ENCODE data around the gene IQCK. TPM values are rescaled to one million over a fixed set of nuclear protein-coding genes. Genes with fewer than 3 reads are reported as not detected.

IQCK gene
- total and polyA plus RNA-seq, 2 donors (not counting 3 experiments of a cell fraction or from before 2014, with no cell fraction given) = 17.2 to 18.1 TPM

GRCh38 chr16:19769239-19769638 is 51.2 kb downstream of the IQCK start:
- DNase-seq (ENCODE audit: low read depth, low spot score) (no peak), FAIRE-seq (no peak)
- H3K9me1 ChIP-seq (replicated peaks; ENCODE audit: control insufficient read depth, extremely low read depth, insufficient read depth, low read length) = no peaks in the 10 kb centered on the region
- TF ChIP-seq, protein P1, sequence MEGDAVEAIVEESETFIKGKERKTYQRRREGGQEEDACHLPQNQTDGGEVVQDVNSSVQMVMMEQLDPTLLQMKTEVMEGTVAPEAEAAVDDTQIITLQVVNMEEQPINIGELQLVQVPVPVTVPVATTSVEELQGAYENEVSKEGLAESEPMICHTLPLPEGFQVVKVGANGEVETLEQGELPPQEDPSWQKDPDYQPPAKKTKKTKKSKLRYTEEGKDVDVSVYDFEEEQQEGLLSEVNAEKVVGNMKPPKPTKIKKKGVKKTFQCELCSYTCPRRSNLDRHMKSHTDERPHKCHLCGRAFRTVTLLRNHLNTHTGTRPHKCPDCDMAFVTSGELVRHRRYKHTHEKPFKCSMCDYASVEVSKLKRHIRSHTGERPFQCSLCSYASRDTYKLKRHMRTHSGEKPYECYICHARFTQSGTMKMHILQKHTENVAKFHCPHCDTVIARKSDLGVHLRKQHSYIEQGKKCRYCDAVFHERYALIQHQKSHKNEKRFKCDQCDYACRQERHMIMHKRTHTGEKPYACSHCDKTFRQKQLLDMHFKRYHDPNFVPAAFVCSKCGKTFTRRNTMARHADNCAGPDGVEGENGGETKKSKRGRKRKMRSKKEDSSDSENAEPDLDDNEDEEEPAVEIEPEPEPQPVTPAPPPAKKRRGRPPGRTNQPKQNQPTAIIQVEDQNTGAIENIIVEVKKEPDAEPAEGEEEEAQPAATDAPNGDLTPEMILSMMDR (IDR thresholded peaks at IDR 0.05; ENCODE audit: extremely low read depth in 1 of 2, insufficient read depth in 1 of 2, low read depth in 1 of 2, low read length in 2 of 2) = no peak
- TF ChIP-seq MYC (IDR thresholded peaks at IDR 0.05; ENCODE audit: low read depth, low read length) = no peak
- TF ChIP-seq EZH2 (IDR thresholded peaks at IDR 0.05; ENCODE audit: borderline replicate concordance, low read depth, low read length, severe bottlenecking) = no peak
- TF ChIP-seq MAX (IDR thresholded peaks at IDR 0.05; ENCODE audit: insufficient read depth, insufficient read length) = no peak
- TF ChIP-seq GATA2 (IDR thresholded peaks at IDR 0.05; ENCODE audit: insufficient read depth, insufficient read length, low read depth, low read length) = no peak
- TF ChIP-seq JUN (IDR thresholded peaks at IDR 0.05; ENCODE audit: borderline replicate concordance, insufficient read depth, insufficient read length, low read depth) = no peak
- no peak overlapping the region for H2AFZ ChIP-seq (ENCODE audit: low read depth, low read length)
- ChIA-PET CTCF (no interaction called here), POLR2A (no interaction called here)
- no peaks in the 10 kb centered on the region for H3K79me2 ChIP-seq (ENCODE audit: control insufficient read depth, insufficient read depth, low read length)
- no peak overlapping the region for H3K27ac ChIP-seq (ENCODE audit: insufficient read depth, low read depth, low read length)
- no TSS peak for BruUV-seq (replicated peaks)
- H3K27me3 ChIP-seq (ENCODE audit: control insufficient read depth in 2 of 2, insufficient read depth in 2 of 2, low read length in 2 of 2) = no peaks in the 10 kb centered on the region
- H3K9ac ChIP-seq (replicated peaks; ENCODE audit: extremely low read depth, insufficient read depth, low read length) = no peak overlapping the region
- dilution Hi-C loops (cut with MboI; ENCODE audit: extremely low pct_ligation_motif_present, low sequenced_read_pairs) = no loop called here
- peaks cover 12% of the 10 kb centered on the region for H3K4me1 ChIP-seq (ENCODE audit: control insufficient read depth, extremely low read depth, insufficient read depth, low read length)
- intact Hi-C loops (cut with micrococcal nuclease) = no loop called here
- no peaks in the 10 kb centered on the region for H3K36me3 ChIP-seq (ENCODE audit: control insufficient read depth in 2 of 2, extremely low read depth in 1 of 2, insufficient read depth in 2 of 2, low read length in 2 of 2)
- H3K4me2 ChIP-seq (ENCODE audit: insufficient read depth, low read length) = no peak overlapping the region
- no peak overlapping the region for H3K4me3 ChIP-seq (replicated peaks in 1 of 3; ENCODE audit: insufficient read depth in 1 of 3, low read depth in 1 of 3, low read length in 3 of 3)
- H4K20me1 ChIP-seq (replicated peaks; ENCODE audit: control insufficient read depth, extremely low read depth, insufficient read depth, low read length) = no peaks in the 10 kb centered on the region
- no peaks in the 10 kb centered on the region for H3K9me3 ChIP-seq (replicated peaks; ENCODE audit: control insufficient read depth, insufficient read depth, low read length)

All from endothelial cell of umbilical vein (primary cell).